Left lobe of liver (tissue), 2 donors: ENCODE measurements around the gene ACTR8. TPM values are rescaled to one million over a fixed set of nuclear protein-coding genes. Genes with fewer than 3 reads are reported as not detected.
A peak's percentile ranks its signal among the peaks of the same experiment; 100 is the strongest.

Source experiments
- ATAC-seq: fragments of 200-7000 bp; cut with Tn5 transposase; one replicate; pipeline ENCODE4 v1.9.1; 2020; ENCODE audit warnings: mild to moderate bottlenecking, moderate library complexity
- DNase-seq: peaks from one replicate; pipeline ENCODE4 v3.0.0-alpha.2; 2020; ENCODE audit warnings: low spot score
- total RNA-seq: library from RNA; stranded (reverse); gene quantifications from one replicate; pipeline ENCODE4 v1.2.1, GENCODE V29; 2021
- donor health status: DM: no; HTN: no; CAD: no; lungs with moderate emphysema.
- donor health status: DM: no; HTN: yes; CAD: no.

ACTR8 gene
- total RNA-seq, 1 donor from 2014 or later: 9.9 TPM

DNA sequence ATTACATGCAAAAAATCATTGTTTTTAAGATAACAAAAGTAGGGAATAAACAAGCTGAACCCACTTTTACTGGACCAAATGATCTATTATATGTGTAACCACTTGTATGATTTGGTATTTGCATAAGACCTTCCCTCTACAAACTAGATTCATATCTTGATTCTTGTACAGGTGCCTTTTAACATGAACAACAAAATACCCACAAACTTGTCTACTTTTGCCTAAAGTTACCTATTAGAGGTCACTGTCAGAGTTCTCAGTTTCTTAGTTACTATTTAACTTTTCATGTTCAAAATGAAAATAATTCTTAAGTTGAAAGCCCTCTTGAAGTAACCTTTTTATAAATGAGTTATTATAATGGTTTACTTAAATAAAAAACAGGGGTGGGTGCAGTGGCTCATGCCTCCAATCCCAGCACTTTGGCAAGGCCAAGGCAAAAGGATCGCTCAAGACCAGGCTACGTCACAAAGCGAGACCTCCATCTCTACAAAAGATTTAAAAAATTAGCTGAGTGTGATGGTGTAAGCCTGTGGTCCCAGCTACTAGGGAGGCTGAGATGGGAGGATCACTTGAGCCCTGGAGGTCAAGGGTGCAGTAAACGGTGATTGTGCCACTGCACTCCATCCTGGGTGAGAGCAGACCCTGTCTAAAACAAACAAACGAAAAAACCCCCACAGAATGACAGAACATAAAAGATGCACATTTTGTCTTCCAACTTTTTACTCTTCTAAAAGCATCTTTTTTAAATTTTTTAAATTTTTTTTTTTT, 16.0 kb downstream of the ACTR8 start:
- no peak for DNase-seq
- peak; percentile 54 for ATAC-seq

DNA sequence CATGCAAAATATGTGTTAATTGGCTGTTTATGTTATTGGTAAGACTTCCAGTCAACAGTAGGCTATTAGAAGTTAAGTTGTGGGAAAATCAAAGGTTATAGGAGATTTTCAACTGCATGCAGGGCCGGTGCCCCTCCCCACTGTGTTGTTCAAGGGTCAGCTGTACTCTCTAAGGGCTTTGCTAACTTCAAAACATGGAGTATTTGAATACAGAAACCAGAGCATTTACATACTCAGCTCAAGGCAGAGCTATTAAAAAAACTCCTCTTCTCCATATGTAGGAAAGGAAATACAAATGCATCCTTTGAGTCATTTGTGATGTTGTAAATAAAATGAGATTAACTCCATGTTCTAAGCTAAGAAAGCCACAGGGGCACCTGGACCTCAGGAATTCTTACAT, 18.8 kb downstream of the ACTR8 start:
- no peak for ATAC-seq

DNA sequence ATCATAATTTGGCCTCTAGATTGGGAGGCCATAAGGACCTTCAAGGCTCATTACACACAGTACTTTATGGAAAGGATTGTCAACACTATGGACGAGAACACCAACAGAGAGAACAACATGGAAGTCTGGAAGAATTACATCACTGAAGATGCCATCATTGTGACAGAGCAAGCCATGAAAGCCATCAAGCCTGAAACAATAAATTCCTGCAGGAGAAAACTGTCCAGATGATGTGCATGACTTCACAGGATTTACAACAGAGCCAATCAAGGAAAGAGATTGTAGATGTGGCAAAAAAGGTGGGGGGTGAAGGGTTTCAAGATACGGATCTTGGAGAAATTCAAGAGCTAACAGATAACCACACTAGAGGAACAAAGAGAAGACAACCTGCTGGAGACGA, 19.7 kb downstream of the ACTR8 start:
- DNase-seq (no peak), ATAC-seq (no peak)

More for the DNA sequence above, 18.8 kb downstream of the ACTR8 start:
- no peak for DNase-seq

DNA sequence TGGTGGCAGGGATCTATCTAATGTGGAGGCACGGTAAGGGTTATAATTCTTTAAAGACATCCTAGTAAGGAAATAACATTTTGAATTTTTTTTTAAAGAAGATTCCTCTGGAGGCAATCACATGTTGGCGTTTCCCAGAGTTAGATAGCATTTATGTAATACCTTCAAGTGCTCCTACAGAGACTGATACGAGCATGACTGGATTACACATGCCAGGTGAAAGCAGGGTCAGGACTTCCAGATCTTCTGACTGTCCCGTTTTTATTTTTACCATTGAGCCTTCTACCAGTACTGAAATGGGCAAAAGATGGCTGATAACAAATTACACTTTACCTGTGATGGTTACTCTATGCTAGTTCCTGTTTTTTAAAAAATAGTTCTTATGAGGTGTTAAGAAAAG, 21.8 kb downstream of the ACTR8 start:
- ATAC-seq (no peak), DNase-seq (no peak)

DNA sequence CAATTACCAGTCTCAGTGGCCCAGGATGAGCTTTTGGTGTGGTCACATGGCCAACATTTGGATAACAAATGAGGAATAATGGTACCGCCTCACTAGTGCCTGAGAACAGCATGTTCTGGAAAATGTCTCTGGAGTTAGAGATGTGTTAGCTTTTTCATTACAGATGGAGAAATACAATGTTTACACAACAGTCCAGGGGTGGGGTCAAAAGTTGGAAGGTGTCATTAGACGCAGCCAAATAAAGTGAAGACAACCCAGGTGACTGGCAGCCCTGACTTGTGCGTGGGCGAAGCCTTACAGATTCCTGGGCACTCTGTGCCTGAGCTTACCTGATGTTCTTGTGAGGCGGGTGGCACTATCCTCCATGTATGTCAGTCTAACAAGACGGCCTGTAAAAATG, 22.8 kb downstream of the ACTR8 start:
- peak; percentile 60 for DNase-seq
- ATAC-seq: peak; percentile 81

DNA sequence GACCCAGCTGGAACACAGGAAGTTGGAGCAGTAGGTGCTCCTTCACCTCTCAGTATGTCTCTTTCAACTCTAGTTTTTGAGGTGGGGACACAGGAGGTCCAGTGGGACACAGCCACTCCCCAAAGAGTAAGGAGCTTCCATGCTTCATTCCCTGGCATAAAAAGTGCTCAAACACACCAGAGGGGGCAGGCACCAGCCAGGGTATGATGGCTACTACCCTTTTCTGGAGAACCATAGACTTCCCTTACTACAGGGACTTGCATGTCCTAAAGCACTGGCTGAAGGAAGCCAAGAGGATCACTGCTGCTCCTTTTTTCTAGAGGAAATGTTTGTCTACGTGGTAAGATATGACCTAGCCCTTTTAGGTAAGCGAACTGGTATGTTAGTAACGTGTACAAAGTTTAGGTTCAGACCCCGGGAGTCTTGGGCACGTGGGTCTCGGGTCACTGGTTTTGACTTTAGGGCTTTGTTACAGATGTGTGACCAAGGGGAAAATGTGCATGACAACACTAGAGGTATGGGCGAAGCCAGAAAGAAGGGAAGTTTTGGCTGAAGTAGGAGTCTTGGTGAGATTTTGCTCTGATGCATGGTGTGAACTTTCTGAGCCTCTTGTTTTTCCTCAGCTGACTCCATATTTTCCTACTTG, 23.7 kb downstream of the ACTR8 start:
- no peak for DNase-seq
- no peak for ATAC-seq

DNA sequence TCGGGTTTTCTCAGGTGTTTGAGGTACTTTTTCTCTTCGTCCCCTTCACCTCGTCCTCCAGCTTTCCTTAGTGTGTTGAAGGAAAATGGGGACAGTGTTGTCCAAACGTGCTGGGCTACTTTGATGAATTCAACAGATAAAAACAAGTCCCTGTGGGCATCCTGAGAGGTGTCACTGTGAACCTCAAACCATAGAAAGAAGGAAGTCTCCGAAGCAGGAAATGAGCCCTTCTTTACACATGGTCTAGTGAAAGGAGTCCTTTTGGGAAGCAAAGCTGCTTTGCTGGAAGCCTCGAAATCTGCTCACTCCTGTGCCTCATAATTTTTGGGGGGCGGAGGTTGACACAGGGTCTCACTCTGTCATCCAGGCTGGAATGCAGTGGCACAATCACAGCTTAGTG, 25.0 kb downstream of the ACTR8 start:
- DNase-seq (no peak), ATAC-seq (no peak)

DNA sequence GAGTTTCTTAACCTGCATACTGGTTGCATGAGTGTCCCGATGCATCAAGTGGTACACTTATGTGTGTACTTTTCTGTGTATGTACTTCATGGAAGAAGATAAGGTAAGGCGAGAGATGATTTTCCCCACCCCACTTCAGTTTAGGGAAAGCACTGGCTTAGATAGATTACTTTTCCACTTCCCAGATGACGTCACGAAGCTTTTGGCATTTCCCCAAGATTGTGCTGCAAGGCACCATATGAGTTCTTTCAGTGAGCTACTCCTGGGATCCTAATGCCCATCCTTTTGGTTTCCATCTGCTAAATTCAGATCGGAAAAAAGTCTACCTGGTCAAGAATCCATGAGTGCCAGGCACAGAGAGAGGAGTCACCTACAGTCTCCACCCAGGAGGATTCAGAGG, 31.1 kb downstream of the ACTR8 start:
- ATAC-seq: no peak
- DNase-seq: no peak

DNA sequence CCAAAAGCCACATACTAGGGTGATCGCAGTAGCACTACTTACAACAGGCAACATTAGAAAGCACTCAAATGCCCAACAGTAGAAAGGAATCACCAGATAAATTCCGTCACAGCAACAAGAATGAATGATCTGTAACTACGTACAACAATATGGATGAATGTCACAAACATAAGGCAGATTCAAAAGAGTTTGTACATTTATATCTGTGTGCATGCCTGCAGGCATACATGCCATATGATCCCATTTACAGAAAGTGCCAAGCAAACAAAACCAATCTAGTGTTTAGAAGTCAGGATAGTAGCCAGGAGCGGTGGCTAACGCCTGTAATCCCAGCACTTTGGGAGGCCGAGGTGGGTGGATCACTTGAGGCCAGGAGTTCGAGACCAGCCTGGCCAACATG, 32.0 kb downstream of the ACTR8 start:
- ATAC-seq: no peak
- no peak for DNase-seq

DNA sequence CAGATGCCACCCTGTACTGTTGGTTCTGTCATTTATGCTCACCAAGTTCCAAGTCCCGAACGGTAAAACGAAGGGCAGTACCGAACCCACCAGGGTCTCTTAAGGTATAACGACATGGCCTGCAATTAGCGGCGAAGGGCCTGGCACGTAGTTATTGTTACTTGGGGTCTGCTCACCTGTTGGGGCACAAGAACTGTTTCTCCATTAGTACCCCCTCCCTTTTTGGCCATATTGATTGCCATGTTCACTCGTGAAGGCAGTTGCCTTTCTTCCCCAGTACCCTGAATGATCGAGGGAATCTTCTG, 35.1 kb downstream of the ACTR8 start:
- no peak for ATAC-seq
- DNase-seq: no peak

DNA sequence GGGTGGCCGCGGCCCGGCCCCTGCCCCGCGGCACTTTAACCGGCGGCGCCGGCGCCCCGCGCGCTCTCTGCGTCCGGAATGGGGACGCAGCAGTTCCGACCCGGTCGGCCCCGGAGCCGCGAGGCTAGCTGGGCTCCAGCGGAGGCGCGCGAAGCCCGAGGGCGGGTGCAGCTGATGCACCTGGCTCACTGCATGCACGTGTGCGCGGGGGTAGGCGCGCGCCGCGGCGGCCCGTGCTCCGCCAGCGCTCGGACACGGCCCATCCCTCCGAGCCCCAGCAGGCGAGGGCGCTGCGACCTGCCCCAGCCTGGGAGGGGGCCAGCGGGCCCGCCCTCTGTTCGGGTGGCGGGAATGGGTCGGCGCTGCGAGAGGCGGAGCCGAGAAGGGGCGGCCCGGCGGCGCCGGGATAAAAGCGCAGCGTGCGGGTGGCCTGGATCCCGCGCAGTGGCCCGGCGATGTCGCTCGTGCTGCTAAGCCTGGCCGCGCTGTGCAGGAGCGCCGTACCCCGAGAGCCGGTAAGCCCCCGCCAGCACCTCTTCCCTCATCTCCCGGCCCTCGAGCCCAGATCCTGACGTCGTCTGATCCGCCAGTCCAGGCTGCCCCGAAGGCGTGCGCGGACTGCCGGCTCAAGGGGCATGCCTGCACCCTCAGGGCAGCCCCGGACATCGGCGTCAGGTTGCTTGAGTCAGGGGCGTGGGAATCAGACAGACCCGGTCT, 35.7 kb downstream of the ACTR8 start, which contains the start of the genes CHDH and IL17RB:
Gene CHDH, minus strand, starts transcription at position 286 of the 717 bp plus-strand sequence. CDS start 22,411 bp downstream, outside the sequence.
Gene IL17RB, plus strand, starts transcription at position 435 of the 717 bp plus-strand sequence. Its CDS starts 21 bp downstream, at position 456.
- peak; percentile 75 for ATAC-seq

DNA sequence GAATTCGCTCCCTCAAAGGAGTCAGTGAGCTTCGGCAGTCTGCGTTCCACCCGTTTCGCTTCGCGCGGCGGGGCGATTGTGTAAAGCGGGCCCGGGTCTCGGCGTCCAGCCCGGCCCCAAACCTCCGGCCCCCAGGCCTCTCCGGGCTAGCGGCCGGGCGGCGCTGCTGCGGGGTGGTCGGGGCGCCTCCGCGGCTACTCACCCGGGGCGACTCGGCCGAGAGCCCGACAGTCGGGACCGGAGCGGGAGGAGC, 36.1 kb downstream of the ACTR8 start:
- DNase-seq (no peak), ATAC-seq (no peak)

More for the DNA sequence above, 35.7 kb downstream of the ACTR8 start, which contains the start of the genes CHDH and IL17RB:
- DNase-seq: peak; percentile 96

DNA sequence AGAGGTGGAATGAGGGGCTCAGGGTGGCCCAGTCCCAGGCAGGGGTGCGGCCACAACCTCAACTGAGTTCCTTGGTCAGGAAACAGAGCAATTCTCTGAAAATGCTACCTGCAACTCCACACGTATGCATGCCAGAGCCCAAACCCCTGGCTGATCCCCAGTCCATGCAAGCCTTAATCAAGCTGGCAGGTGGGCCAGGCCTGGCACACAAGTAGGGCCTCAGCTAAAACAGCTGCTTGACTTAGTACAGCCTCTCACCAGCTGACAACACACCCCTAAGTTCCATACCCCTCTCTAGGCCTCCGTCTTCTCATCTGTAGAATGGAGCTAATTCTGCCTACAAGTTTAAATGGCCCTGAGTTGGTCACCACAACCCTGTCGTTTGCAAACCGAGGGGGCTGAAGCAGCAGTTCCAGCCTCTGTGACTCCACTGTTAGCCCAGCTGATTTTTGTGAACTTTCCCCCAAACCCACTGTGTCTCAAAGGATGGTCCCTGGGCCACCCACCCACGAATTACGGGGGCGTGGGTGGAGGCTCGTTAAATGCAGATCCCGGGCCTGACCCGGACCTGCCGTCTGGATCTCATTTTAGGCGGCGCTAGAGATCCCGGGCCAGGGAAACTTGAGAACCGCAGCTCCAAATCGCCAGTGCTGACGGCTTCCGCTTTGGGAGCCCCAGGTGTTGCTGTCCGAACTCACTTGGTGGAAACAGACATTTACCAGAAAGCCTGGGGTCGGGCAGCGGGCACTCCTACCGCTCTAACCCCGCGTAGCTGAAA, 36.7 kb downstream of the ACTR8 start:
- ATAC-seq (peak; percentile 7), DNase-seq (peak; percentile 64)

DNA sequence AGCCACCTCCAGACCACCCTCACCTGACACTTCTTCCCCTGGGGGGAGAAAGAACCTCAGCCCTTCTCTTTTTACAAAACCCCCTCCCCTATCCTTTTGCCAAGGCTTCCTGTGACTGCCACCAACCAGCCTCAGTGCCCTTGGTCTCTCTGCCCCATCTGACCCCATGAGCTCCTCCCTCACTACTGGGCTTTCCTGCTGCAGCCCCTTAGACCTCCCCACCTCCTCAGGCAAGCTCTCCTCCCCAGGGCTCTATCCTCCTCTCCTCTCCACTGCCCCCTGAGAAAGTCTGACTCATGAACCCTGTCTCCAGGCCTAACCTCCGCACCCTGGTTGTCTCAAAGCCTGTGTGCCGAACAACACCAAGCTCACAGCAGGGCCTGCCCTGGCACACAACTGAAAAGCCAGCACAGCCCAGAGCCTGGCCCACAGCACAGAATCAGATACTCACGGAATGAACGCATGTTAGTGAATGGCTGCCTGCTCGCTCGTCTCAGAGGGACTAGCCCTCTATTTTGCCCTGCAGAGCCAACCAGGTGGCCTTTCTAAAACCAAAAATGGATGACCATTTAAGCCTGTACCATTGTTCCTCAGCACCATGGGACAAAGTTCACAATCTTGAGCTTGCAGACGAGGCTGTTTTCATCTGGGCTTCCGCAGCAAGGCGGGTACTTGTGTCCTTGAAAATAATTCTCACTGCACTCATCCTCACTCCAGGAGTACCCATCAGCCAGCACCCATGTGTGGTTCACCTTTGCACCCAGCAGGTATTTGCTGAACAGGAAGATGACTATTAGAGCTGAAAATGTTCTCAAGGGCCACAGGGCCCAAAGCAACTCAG, 37.5 kb downstream of the ACTR8 start:
- ATAC-seq (peak; percentile 7), DNase-seq (peak; percentile 58)

DNA sequence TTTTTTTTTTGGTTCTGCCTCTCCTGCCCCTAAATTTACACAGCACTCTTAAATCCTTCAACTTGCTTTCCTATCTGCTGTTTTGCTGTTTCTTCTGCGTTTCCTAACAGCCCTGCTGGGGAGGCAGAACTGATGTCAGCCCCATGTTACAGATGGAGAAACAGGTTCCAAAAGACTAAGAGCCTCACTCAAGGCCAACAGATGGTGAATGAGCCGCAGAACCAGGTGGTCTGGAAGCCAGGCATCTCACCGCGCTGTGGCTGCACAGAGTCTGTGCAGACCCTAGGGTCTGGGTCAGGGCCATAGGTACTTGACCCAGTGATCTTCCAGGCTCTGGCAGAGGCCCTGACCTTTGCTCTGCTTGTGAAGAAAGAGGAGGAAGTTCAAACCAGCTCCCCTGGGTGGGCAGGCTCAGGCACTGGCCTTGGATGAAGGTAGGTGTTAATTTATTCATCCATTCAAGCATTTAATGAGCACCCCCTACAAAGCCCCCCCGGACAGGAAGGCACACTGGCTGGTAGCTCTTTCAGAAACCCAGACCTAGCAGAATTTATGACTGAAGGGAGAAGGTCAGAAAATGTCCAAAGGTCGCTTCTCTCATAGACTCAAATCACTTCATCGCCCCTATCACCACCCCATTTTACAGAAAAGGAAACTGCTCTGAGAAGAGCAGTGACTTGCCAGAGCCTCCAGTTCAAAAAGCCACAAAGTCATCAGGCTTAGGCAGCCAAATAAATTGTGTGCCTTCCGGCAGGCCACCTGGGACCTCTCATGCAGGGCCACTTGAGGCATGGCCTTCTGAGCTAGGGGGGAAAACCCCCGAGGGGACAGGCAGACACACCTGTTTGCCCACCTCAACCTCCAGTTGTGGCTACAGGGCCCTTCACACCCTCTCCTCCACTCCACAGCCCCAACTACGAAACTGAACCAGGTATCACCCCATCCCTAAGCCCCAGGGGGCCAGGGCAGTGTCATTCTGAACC, 38.5 kb downstream of the ACTR8 start:
- ATAC-seq: peak; percentile 13
- DNase-seq: peak; percentile 69

DNA sequence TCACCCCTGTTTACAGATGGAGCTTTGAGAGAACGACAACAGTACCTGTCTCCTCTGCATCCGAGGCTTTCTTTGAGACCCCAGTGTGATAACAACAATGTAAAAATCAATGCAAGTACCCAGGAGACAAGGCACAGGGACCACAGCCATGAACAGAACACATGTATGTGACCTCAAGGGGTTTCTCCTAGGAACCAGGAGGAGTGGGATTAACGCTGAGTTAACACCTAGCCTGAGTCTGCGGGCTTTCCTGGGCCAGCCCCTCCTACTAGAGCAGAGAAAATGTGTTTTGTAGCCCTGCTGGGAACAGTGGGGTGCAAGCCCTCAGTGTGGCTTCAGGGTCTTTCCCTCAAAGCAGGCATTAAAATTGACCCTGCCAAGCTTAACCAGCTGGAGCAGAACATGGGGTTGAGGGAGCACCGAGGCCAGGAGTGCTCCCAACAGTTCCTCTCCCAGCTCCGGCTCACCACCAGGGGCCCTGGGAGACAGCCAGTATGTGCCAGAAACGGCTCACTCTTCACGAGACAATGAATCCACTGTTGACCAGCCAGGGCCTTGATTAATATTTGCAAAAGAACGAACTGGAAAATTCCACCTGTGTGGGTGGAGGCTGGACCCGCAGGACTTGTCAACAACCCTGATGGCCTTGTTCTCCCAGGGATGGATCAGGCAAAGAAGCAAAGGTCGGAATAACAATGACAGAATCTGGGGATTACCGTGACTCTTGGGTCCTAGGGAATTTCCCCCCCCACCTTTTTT, 39.3 kb downstream of the ACTR8 start:
- DNase-seq (peak; percentile 93), ATAC-seq (peak; percentile 57)

DNA sequence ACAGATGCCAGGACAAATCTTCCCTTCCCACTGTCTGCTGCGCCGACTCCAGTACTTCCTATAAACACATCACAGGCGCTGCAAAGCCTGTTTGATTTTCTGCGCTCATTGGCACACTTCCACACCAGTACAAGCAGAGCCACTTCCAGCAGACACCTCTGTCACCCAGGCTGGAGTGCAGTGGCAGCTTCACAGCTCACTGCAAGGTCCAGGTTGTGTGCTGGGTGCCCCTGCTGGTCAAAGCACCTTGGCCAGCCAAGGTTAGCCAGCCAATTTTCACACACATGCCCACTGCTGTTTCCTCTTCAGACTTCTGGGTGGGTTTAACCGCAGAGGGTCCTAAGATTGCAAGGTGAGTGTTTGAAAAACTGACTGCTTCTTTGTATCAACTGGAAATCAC, 40.7 kb downstream of the ACTR8 start:
- peak; percentile 31 for ATAC-seq
- peak; percentile 81 for DNase-seq

DNA sequence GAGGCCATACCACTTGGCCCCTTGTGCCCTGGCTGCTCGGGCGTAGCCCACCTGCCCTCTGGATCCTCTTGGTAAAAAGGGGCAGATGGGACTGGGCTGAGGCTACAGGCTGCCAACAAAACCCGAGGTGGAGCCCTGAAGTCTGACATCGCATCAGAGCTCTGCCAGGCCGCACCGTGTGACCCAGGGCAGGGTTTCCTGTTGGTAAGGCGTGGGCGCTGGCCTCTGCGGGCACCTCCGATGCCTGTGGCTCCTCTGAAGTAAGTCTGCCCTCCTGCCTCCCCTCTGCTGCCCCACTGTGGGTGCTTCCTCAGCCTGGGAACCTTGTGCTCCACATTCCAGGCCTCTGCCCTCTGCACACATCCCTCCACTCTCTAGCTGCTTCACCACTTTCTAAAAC, 44.6 kb downstream of the ACTR8 start:
- ATAC-seq (no peak), DNase-seq (no peak)
